A549 (cell line): ENCODE data around the gene PTPRN2. TPM values are rescaled to one million over a fixed set of nuclear protein-coding genes. Genes with fewer than 3 reads are reported as not detected.

Experiments used
- ATAC-seq, 2 experiments: fragments of 200-7000 bp in 1 of 2; fragments of >200 bp in 1 of 2; cut with Nextera tagmentation in 1 of 2; cut with Tn5 transposase in 1 of 2; 3 replicates each; pipeline versions ENCODE4 v1.8.0 to v1.9.1; 2018 to 2020; ENCODE audit warnings: mild to moderate bottlenecking in 1 of 2, moderate library complexity in 1 of 2
- CTCF ChIA-PET: fragments of 300-600 bp; sonication (Branson Sonifier 250); formaldehyde crosslinking; extraction: SDS; loops from one replicate; lab custom pipeline; 2021; ENCODE audit warnings: antibody characterized with exemption, inconsistent platforms; lab: Yijun Ruan, JAX
- POLR2A ChIA-PET: fragments of 350-600 bp; formaldehyde crosslinking; extraction: SDS; loops from one replicate; lab custom pipeline; 2021; ENCODE audit warnings: antibody characterized with exemption, inconsistent platforms; lab: Yijun Ruan, JAX
- DNase-seq, 2 experiments: peaks; one replicate each; pipeline versions ENCODE4 v3.0.0 to v3.0.0-alpha.2; 2011 to 2016; ENCODE audit warnings: low read depth in 1 of 2, low spot score in 1 of 2
- FAIRE-seq: peaks from 2 replicates; lab custom pipeline; 2011; peaks lifted over from hg19 to GRCh38; lab: Jason Lieb, UNC
- H3K27ac ChIP-seq, 2 experiments: fragments of >200 bp; sonication (Bioruptor Twin); formaldehyde crosslinking; 3 replicates each; pipeline ENCODE4 v1.5.1; 2016 to 2017
- H3K4me1 ChIP-seq: fragments of >200 bp; sonication (Bioruptor Twin); formaldehyde crosslinking; 3 replicates; pipeline ENCODE4 v1.6.1; 2016
- H3K4me2 ChIP-seq: fragments of >200 bp; sonication (Bioruptor Twin); formaldehyde crosslinking; 3 replicates; pipeline ENCODE4 v1.6.1; 2016
- H3K4me3 ChIP-seq: fragments of >200 bp; sonication (Bioruptor Twin); formaldehyde crosslinking; 3 replicates; pipeline ENCODE4 v1.5.1; 2016
- H3K9me3 ChIP-seq: fragments of >200 bp; sonication (Bioruptor Twin); formaldehyde crosslinking; 3 replicates; pipeline ENCODE4 v1.6.1; 2016
- CBX2 ChIP-seq: fragments of 200-600 bp; sonication (generic); IDR thresholded peaks from 2 replicates; pipeline ENCODE4 v1.6.1; 2016; ENCODE audit warnings: low read depth, mild to moderate bottlenecking, borderline replicate concordance
- CHD4 ChIP-seq: fragments of 200-600 bp; sonication (generic); IDR thresholded peaks from 2 replicates; pipeline ENCODE4 v1.6.1; 2016; ENCODE audit warnings: antibody characterized with exemption, mild to moderate bottlenecking, borderline replicate concordance
- CTCF ChIP-seq: fragments of >200 bp; sonication (Bioruptor Twin); formaldehyde crosslinking; IDR thresholded peaks from 3 replicates; pipeline ENCODE4 v1.5.1; 2016
- EHF ChIP-seq: fragments of 250-450 bp; sonication (Bioruptor Pico); IDR thresholded peaks from 2 replicates; pipeline ENCODE4 v1.5.0; 2020; ENCODE audit warnings: mild to moderate bottlenecking
- HMGXB4 ChIP-seq: fragments of 250-450 bp; sonication (Bioruptor Pico); IDR thresholded peaks from 2 replicates; pipeline ENCODE4 v1.5.0; 2021; ENCODE audit warnings: mild to moderate bottlenecking, moderate library complexity, borderline replicate concordance
- HOXA7 ChIP-seq: fragments of 250-450 bp; sonication (Bioruptor Pico); IDR thresholded peaks from 2 replicates; pipeline ENCODE4 v1.5.0; 2020; ENCODE audit warnings: mild to moderate bottlenecking, moderate library complexity
- HOXB13 ChIP-seq: fragments of 250-450 bp; sonication (Bioruptor Pico); IDR thresholded peaks from 2 replicates; pipeline ENCODE4 v1.5.0; 2020; ENCODE audit warnings: low read depth, mild to moderate bottlenecking, moderate library complexity
- JUNB ChIP-seq: fragments of >200 bp; sonication (Bioruptor Twin); formaldehyde crosslinking; IDR thresholded peaks from 2 replicates; pipeline ENCODE4 v1.6.1; 2016
- KDM5A ChIP-seq: fragments of 200-600 bp; sonication (generic); IDR thresholded peaks from 2 replicates; pipeline ENCODE4 v1.6.1; 2016; ENCODE audit warnings: antibody characterized with exemption, mild to moderate bottlenecking
- MYC ChIP-seq: IDR thresholded peaks from 2 replicates; pipeline ENCODE4 v1.6.1; 2012; ENCODE audit warnings: mild to moderate bottlenecking, inconsistent platforms, low read length, improper control_type of control experiment, borderline replicate concordance
- PHF8 ChIP-seq: fragments of 200-600 bp; sonication (generic); IDR thresholded peaks from 2 replicates; pipeline ENCODE4 v1.6.1; 2016; ENCODE audit warnings: low read depth, mild to moderate bottlenecking, antibody characterized with exemption, moderate library complexity, borderline replicate concordance
- RARB ChIP-seq: fragments of 250-450 bp; sonication (Bioruptor Pico); IDR thresholded peaks from 2 replicates; pipeline ENCODE4 v1.8.0; 2021; ENCODE audit warnings: mild to moderate bottlenecking, moderate library complexity
- REST ChIP-seq: fragments of 200-600 bp; sonication (generic); IDR thresholded peaks from 2 replicates; pipeline ENCODE4 v1.6.1; 2016; ENCODE audit warnings: antibody characterized with exemption, mild to moderate bottlenecking, moderate library complexity
- RNF2 ChIP-seq: fragments of 200-600 bp; sonication (generic); IDR thresholded peaks from 2 replicates; pipeline ENCODE4 v1.6.1; 2016; ENCODE audit warnings: low read depth, mild to moderate bottlenecking, antibody characterized with exemption, moderate library complexity, borderline replicate concordance
- SMC3 ChIP-seq: fragments of >200 bp; sonication (Bioruptor Twin); formaldehyde crosslinking; IDR thresholded peaks from 3 replicates; pipeline ENCODE4 v1.6.1; 2018; ENCODE audit warnings: inconsistent platforms
- ZC3H11A ChIP-seq: fragments of 450-650 bp; IDR thresholded peaks from 2 replicates; pipeline ENCODE4 v1.6.1; 2014; ENCODE audit warnings: antibody characterized with exemption, mild to moderate bottlenecking
- ZFP36 ChIP-seq: fragments of 450-650 bp; IDR thresholded peaks from 2 replicates; pipeline ENCODE4 v1.6.1; 2014; ENCODE audit warnings: borderline replicate concordance; ENCODE audit not compliant: partially characterized antibody
- WGBS: methylation state at CpG from one replicate; pipeline ENCODE4 v1.1.6; 2017; ENCODE audit errors: missing lambda C conversion rate; 5-methylcytosine and 5-hydroxymethylcytosine counted together
- polyA plus RNA-seq, 4 experiments: library from polyadenylated mRNA; depleted of rRNA in 3 of 4; stranded (reverse); fragments of >200 nt; fragmentation: RNase III in 1 of 4; extraction: RNeasy Plus Mini Kit Qiagen cat#74134 plus additional on column Dnase treatment in 1 of 4; gene quantifications; 2 replicates in 3 of 4; 3 replicates in 1 of 4; pipeline ENCODE4 v1.2.3, GENCODE V29; 2011 to 2017

The PTPRN2 gene
- polyA plus RNA-seq, 2 of the 4 experiments (the other 2 are of a cell fraction), result 0.41 to 1.2 TPM

DNA sequence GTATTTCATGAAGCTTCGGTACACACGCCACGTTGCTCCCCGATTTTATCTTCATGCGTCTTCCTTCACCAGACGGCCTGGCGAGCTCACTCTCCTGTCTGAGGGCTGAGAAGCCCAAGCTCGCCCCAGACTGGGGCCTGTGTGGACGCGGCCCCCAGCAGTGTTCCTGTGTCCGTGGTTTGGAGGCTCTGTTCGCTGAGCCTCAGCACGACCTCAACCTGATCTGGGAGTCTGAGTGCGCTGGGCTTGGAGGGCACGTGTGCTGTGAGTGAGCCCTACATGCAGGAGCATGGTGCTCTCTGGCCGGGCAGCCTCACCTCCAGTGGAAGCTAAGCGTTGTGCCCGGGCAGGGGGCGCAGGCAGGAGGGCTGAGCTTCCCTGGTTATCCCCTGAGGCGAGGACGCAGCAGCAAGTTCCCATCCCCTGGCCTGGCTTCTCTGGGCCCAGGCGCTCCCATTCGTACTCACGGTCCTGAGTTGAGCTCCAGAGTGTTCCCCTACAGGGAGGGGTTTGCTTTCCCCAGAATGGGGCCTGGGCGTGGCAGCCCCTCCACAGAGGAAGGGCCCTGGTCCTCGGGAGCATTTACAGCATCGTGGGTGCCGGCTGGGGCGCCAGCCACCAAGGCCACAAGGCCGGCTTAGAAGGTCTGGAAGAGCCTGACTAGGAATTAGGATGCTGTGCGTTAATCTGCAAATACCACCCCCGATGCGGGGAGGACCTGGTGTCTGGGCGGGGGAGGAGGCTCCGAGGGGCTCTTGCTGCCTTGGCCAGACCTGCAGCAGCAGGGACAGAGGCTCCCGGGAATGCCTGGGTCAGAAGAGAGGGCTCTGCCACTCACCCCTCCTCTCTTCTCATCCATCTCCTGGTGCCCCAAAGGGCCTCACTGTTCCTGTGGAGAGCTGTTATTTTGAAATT, 850.2 kb downstream of the PTPRN2 start:
- Histone ChIP-seq H3K9me3 (no peaks in the 10 kb centered on the region), H3K4me2 (no peak overlapping the region), H3K4me3 (no peak overlapping the region), H3K4me1 (no peaks in the 10 kb centered on the region), H3K27ac (no peak overlapping the region)
- FAIRE-seq (no peak), ATAC-seq (no peak; a peak in 2 of 6 replicates), DNase-seq (no peak)
- 53% methylated on average over 16 of the region's 36 CpGs for WGBS
- CTCF ChIA-PET, result interaction anchor here (0.9 to 1.5 kb wide), 2 partner anchors 14 to 73 kb away, joined by 3 read pairs; no protein-coding TSS in a partner anchor
- POLR2A ChIA-PET, result no interaction called here
- TF ChIP-seq JUNB (no peak), HOXA7 (CRISPR knock-in tag) (no peak), CBX2 (no peak), HOXB13 (no peak), EHF (no peak), CHD4 (no peak), KDM5A (no peak), HMGXB4 (CRISPR knock-in tag) (no peak), PHF8 (no peak), RARB (no peak), REST (no peak), ZFP36 (no peak), ZC3H11A (no peak)

DNA sequence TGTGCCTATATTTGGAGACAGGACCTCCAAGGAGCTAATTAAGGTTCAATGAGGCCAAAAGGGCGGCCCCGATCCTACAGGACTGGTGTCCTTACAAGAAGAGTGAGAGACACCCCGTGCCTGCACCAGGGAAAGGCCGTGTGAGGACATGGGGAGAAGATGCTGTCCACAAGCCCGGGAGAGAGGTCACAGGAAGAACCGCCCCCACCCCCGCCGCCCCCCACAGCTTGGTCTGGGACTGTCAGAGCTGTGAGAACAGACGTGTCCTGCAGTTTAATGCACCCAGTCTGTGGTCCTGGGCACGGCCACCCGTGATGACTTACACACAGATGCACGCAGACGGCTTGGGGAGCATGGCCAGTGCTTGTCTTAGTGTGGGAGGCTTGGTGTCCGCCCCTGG, 851.3 kb downstream of the PTPRN2 start:
- ChIA-PET POLR2A (no interaction called here), CTCF (interaction anchor here (0.9 kb wide), 1 partner anchor 13 kb away, joined by 3 read pairs; no protein-coding TSS in a partner anchor)
- no peak overlapping the region for H3K27ac ChIP-seq
- TF ChIP-seq CTCF (no peak), SMC3 (no peak), MYC (no peak), RNF2 (no peak)
- H3K9me3 ChIP-seq, result no peaks in the 10 kb centered on the region
- FAIRE-seq (no peak), ATAC-seq (no peak), DNase-seq (no peak)
- H3K4me2 ChIP-seq, result no peak overlapping the region
- WGBS, result 39% methylated on average over 11 of the region's 14 CpGs
- no peak overlapping the region for H3K4me3 ChIP-seq
- H3K4me1 ChIP-seq, result no peaks in the 10 kb centered on the region
